ENCODE measurements around the gene SKI. TPM values are rescaled to one million over a fixed set of nuclear protein-coding genes. Genes with fewer than 3 reads are reported as not detected.
A peak's percentile ranks its signal among the peaks of the same experiment; 100 is the strongest.

The SKI gene
- total and polyA plus RNA-seq, 2 donors (not counting 1 experiment from before 2014, with no cell fraction given) = 14.9 to 74.9 TPM

- WGBS (ENCODE audit: insufficient coverage) = under 1% methylated on average over 129 of the region's 129 CpGs
- intact Hi-C loops (cut with micrococcal nuclease) = loop anchor here (1.0 to 5.0 kb wide), 4 partner anchors 22 to 1675 kb away; partner anchors contain the start of gene C1orf174
- peaks cover 37% of the 10 kb centered on the region for H4K20me1 ChIP-seq (ENCODE audit: control insufficient read depth, insufficient read depth, low read length, poor library complexity, severe bottlenecking)
- peak overlapping the region in 4 of 5 experiments; percentile 50 to 65 (median 60) for H3K4me3 ChIP-seq (ENCODE audit: control extremely low read depth in 1 of 5, extremely low read depth in 1 of 5, insufficient read depth in 1 of 5, low read depth in 2 of 5, low read length in 4 of 5)
- no peaks in the 10 kb centered on the region for H3K27me3 ChIP-seq (replicated peaks in 1 of 4; ENCODE audit: control extremely low read depth in 1 of 4, control insufficient read depth in 3 of 4, insufficient read depth in 4 of 4, low read length in 3 of 4)
- TF ChIP-seq CTCF (IDR thresholded peaks at IDR 0.05) = no peak
- no peak for TF ChIP-seq EZH2 (IDR thresholded peaks at IDR 0.05; ENCODE audit: borderline replicate concordance, insufficient read depth, low read depth, low read length, poor library complexity, severe bottlenecking)
- ChIA-PET CTCF (interaction anchor here (0.6 to 3.9 kb wide), 7 partner anchors 31 to 320 kb away, joined by 3 to 22 read pairs (median 4); partner anchors contain the start of gene FAAP20), POLR2A (interaction anchor here (0.6 to 1.6 kb wide), 5 partner anchors 28 to 164 kb away, joined by 3 to 9 read pairs (median 4); partner anchors contain the start of genes FAAP20, MORN1 and RER1)
- H3K4me2 ChIP-seq (replicated peaks; ENCODE audit: low read depth, low read length, poor library complexity, severe bottlenecking) = peak overlapping the region; percentile 82
- H3K4me3 Mint-ChIP-seq = peak overlapping the region; percentile 80
- peaks cover 35 to 43% of the 10 kb centered on the region in 2 donors for H3K4me1 ChIP-seq (ENCODE audit: control insufficient read depth in 2 of 2, insufficient read depth in 2 of 2, low read length in 2 of 2)
- peaks cover 37% of the 10 kb centered on the region for H3K4me1 Mint-ChIP-seq
- peaks cover 38% of the 10 kb centered on the region for H3K79me2 ChIP-seq (ENCODE audit: control insufficient read depth, insufficient read depth, low read length)
- DNase-seq (peak; percentile 98), ATAC-seq (ENCODE audit: low read depth) (peak; percentile 91)
- H3K9ac ChIP-seq (ENCODE audit: low read length) = peak overlapping the region; percentile 67
- no peaks in the 10 kb centered on the region for H3K9me3 Mint-ChIP-seq (ENCODE audit: insufficient read depth)
- H3K27ac Mint-ChIP-seq = peak overlapping the region; percentile 83
- H3K36me3 ChIP-seq (replicated peaks in 1 of 2; ENCODE audit: control extremely low read depth in 1 of 2, control insufficient read depth in 1 of 2, extremely low read depth in 1 of 2, insufficient read depth in 2 of 2, low read length in 1 of 2) = peaks cover 0 to 3% of the 10 kb centered on the region in 2 experiments
- peak overlapping the region; percentile 57 to 83 for H3K27ac ChIP-seq (ENCODE audit: low read length in 2 of 2)
- H3K9me3 ChIP-seq (ENCODE audit: control extremely low read depth in 1 of 3, control insufficient read depth in 2 of 3, insufficient read depth in 1 of 3, low read length in 2 of 3) = no peaks in the 10 kb centered on the region
- peak overlapping the region; percentile 69 for H2AFZ ChIP-seq (ENCODE audit: insufficient read depth, low read depth, low read length, poor library complexity, severe bottlenecking)
- H3K27me3 Mint-ChIP-seq = no peaks in the 10 kb centered on the region
These were observed 568 bp upstream of the SKI start for GRCh38 chr1:2227346-2228156.

Data from B cell (primary cell).